Measurements from ENCODE around the gene PARD3.

DNA sequence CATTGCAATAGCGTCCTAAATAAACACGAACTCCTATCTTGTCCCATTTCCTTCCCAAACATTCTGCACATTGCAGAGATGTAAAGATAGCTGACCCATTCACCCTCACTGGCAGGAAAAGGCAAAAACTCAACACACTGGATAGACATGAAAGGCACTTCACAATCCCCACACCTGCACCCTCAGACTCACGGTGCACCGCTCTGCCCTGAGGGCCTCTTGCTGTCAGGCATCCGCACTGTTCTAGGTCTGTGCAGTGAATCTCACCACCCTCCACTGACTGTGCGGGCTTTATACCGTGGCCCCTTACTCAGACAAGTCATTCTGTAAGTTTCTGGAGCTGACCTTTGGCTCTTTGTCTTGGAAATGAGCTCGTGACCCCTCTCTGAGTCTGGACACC, 42.9 kb upstream of the PARD3 start:
- TF ChIP-seq, protein P1, sequence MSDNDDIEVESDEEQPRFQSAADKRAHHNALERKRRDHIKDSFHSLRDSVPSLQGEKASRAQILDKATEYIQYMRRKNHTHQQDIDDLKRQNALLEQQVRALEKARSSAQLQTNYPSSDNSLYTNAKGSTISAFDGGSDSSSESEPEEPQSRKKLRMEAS (IDR thresholded peaks at IDR 0.05), result no peak
- TF ChIP-seq, protein P2, sequence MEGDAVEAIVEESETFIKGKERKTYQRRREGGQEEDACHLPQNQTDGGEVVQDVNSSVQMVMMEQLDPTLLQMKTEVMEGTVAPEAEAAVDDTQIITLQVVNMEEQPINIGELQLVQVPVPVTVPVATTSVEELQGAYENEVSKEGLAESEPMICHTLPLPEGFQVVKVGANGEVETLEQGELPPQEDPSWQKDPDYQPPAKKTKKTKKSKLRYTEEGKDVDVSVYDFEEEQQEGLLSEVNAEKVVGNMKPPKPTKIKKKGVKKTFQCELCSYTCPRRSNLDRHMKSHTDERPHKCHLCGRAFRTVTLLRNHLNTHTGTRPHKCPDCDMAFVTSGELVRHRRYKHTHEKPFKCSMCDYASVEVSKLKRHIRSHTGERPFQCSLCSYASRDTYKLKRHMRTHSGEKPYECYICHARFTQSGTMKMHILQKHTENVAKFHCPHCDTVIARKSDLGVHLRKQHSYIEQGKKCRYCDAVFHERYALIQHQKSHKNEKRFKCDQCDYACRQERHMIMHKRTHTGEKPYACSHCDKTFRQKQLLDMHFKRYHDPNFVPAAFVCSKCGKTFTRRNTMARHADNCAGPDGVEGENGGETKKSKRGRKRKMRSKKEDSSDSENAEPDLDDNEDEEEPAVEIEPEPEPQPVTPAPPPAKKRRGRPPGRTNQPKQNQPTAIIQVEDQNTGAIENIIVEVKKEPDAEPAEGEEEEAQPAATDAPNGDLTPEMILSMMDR (IDR thresholded peaks at IDR 0.05), result no peak
- TF ChIP-seq EP300 (IDR thresholded peaks at IDR 0.05), result no peak
- TF ChIP-seq KDM1A (IDR thresholded peaks at IDR 0.05; ENCODE audit: low read depth), result no peak
- no peak for TF ChIP-seq SMC3 (IDR thresholded peaks at IDR 0.05)
- TF ChIP-seq SREBF2 (IDR thresholded peaks at IDR 0.05), result no peak
- TF ChIP-seq, protein P3, sequence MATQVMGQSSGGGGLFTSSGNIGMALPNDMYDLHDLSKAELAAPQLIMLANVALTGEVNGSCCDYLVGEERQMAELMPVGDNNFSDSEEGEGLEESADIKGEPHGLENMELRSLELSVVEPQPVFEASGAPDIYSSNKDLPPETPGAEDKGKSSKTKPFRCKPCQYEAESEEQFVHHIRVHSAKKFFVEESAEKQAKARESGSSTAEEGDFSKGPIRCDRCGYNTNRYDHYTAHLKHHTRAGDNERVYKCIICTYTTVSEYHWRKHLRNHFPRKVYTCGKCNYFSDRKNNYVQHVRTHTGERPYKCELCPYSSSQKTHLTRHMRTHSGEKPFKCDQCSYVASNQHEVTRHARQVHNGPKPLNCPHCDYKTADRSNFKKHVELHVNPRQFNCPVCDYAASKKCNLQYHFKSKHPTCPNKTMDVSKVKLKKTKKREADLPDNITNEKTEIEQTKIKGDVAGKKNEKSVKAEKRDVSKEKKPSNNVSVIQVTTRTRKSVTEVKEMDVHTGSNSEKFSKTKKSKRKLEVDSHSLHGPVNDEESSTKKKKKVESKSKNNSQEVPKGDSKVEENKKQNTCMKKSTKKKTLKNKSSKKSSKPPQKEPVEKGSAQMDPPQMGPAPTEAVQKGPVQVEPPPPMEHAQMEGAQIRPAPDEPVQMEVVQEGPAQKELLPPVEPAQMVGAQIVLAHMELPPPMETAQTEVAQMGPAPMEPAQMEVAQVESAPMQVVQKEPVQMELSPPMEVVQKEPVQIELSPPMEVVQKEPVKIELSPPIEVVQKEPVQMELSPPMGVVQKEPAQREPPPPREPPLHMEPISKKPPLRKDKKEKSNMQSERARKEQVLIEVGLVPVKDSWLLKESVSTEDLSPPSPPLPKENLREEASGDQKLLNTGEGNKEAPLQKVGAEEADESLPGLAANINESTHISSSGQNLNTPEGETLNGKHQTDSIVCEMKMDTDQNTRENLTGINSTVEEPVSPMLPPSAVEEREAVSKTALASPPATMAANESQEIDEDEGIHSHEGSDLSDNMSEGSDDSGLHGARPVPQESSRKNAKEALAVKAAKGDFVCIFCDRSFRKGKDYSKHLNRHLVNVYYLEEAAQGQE (IDR thresholded peaks at IDR 0.05), result no peak
- no peak for TF ChIP-seq CHD2 (IDR thresholded peaks at IDR 0.05; ENCODE audit: low read length, partially characterized antibody)
- TF ChIP-seq POLR2A (IDR thresholded peaks at IDR 0.05; ENCODE audit: low read length), result no peak
- no peak for TF ChIP-seq RFX5 (IDR thresholded peaks at IDR 0.05)
- TF ChIP-seq MYC (IDR thresholded peaks at IDR 0.05; ENCODE audit: borderline replicate concordance, low read length), result no peak
- TF ChIP-seq, protein P4, sequence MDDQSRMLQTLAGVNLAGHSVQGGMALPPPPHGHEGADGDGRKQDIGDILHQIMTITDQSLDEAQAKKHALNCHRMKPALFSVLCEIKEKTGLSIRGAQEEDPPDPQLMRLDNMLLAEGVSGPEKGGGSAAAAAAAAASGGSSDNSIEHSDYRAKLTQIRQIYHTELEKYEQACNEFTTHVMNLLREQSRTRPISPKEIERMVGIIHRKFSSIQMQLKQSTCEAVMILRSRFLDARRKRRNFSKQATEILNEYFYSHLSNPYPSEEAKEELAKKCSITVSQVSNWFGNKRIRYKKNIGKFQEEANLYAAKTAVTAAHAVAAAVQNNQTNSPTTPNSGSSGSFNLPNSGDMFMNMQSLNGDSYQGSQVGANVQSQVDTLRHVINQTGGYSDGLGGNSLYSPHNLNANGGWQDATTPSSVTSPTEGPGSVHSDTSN (IDR thresholded peaks at IDR 0.05), result no peak
- TF ChIP-seq MAFK (IDR thresholded peaks at IDR 0.05; ENCODE audit: partially characterized antibody), result no peak

All from A549 (cell line).